NOMO-1 (cell line): ENCODE measurements around the gene DACT2.
"Not testable (repeated sequence)": the region's sequence is repeated elsewhere in the genome, so short reads cannot be mapped to it uniquely, and the experiment has no call there.

Experiments
- DNase-seq, 2 experiments: peaks; one replicate each; lab custom pipeline; 2025; ENCODE audit not compliant: unreplicated experiment in 2 of 2; lab: John Stamatoyannopoulos, UW

DACT2 gene

DNA sequence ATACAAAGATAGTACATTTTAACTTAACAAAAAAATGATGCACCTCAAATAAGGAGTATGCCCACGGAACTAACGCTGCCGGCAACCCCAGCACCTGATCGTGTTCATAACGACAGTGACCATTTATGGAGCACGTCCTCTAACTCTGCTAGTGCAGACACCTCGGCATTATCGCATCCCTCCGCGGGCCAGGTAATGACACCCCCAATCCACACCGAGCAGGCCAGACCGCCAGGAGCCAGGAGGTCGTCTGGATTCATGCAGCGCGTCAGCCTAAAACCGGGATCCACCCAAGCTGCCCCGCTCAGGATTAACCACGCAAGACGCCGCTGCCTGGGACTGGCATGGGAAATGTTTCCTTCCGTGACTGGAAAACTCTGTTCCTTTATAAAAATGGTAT, 34.1 kb downstream of the DACT2 start:
- DNase-seq: no peak

DNA sequence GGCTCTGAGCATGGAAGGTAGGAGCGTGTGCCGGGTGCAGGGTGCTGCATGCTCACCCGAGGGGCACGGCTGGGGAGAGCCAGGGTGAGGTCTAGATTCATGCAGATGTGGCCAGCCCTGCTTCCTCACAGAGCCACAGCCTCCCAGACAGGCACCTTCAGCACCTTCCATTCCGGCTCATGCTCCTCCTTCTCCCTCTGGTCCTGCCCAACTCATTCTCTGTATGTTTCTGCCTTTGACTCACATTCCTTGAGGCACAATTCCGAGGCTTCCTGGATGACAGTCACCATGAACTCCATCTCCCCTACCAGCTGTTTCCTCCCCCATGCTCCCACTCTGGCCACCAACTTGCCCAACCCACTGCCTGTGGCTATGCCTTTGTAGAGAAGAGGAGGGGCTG, 35.4 kb downstream of the DACT2 start:
- no peak for DNase-seq

DNA sequence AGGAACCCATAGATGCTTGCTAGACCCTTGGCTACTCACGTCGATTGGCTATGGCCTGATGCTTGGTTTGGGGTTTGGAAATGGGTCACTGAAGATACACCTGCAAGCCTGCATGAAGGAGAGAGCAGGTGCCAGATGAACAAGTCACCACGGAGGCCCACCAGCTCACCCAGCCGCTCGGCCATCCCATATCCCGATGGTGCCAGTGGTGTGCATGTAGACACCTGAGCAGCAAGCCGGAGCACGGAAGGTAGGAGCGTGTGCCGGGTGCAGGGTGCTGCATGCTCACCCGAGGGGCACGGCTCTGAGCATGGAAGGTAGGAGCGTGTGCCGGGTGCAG, 35.9 kb downstream of the DACT2 start:
- DNase-seq: no peak

DNA sequence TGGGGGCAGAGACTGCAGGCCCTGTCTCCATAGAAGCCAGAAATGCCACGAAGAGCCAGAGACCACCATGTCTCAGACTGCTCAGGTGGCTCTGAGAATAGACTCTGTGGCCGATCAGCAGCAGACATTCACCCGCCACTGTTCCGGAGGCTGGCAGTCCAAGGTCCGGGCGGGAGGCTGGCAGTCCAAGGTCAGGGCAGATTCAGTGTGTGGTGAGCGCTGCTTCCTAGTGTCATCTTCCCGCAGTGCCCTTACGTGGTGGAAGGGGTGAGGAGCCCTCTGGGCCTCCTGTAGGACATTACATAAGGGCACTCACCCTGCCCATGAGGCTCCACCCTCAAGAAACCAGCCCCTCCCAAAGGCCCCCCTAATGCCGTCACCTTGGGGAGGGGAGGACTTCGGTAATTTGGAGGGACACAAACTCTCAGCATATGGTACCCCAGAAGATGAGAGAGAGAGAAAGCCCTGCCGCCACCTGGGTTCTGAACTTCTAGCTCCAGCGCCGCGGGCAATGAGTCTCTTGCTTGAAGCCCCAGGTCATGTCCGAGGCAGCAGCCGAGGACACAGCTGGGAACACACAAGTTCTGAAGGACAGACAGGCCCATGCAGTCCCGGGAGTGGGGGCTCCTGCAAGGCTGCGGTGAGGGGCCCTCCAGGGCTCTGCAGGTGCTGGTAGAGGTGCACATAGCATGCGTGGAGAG, 36.4 kb downstream of the DACT2 start:
- no peak for DNase-seq

DNA sequence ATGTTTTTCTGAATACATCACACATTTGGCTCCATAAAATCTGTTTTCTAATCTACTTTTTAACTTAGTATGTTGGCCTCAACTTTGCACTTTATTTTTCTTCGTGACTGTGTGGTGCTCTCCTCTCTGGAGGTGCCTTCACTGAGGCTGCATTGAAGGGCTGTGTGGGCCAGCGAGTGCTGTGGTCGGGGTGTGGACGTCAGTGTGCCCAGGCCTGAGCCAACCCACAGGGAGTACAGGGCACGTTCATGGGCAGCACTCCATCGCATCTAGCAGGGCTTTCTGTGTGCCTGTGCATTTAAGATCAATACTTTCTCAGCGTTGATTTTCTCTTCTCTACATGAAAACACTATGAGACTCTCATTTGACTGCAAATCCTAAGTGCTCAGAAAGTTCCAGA, 37.8 kb downstream of the DACT2 start:
- DNase-seq: no peak

DNA sequence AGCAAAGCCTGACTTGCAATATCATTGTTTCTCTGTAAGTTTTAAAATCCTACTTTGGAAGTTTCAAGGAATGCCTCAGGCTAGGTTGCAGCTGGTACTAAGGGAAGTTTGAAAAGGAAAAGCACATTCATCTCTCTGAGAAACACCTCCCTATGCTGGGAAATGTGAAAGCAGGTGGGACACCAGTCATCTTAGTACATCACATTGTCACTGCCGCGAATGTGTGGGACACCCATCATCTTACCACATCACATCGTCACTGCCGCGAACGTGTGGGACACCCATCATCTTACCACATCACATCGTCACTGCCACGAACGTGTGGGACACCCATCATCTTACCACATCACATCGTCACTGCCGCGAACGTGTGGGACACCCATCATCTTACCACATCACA, 38.3 kb downstream of the DACT2 start:
- not testable (repeated sequence) for DNase-seq

DNA sequence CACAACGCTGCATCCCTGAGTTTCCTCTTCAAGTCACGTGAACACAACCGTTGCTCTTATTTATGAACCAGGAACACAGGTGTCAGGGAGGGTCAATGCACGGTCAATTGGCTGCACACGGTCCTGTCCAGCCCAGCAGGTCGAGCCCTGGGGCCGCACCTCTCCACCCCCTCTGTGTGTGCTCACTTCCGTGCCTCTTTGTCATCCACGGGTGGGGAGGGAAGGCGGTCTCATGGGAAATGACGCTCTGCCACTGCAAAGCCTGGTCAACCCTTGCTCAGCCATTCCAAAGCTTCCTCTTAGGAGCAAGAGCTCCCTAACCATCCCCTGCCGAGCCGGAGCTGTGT, 38.7 kb downstream of the DACT2 start:
- DNase-seq: no peak

DNA sequence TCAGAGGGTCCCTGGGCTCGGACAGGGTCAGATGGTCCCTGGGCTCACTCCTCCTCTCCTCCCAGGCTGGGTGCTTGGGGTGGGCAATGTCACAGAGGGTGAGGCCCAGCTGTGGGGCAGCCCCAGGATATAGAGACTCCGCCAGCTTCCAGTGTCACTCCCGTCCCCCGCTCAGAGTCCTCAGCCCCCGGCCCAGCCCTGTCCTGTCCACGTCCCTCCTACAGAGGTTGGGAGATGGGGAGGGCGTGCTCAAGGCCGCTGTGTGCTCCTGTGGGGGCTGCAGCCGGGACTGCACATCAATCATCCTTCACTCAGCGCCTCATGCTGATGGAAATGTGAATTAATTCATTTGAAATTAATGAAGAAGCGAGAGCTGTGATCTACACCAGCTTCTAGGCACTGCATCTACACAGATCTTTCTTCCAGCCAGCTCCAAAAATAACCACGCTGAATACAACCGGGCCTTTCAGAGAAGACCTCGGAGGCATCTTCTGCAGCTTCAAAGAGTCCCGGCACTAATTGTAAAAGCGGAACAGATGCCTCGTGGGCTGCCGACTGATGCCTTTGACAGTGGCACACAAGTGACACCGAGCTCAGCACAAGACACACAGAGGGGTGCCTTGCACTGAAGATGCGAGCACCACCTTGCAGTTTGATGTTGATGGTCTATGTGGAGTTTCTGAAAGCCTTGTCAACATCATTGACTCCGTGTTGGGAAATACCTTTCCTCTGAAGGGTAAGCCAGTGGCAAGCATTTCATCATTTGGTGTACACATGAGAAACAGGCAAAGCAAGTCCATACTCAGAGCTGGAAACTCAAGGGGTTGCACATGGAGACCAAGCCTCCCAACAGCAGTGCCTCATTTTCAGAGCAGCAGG, 39.3 kb downstream of the DACT2 start:
- DNase-seq: no peak

DNA sequence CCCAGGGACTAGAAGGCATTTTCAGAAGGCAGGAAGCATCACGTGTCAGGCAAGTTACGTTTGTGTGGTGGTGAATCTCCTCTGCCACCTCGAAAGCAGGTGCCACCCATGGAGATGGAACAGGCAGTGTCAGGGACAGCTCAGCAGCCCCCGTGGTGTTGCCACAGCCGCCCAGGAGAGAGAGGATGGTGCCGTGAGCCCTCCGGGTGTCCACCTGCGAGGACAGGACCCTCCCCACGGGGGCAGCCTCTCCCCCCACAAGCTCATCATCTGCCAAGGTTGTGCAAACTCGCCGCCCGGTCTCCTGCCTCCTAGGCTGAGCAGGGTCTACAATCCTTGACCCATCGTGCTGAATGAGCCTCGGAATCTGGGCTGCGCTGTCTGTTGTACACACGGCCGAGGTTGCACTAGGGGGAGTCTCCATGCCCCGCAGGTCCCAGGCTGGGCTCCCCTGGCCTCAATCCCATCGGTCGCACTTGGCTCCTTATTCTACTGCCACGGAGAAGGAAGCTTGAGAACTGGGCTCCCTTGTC, 40.1 kb downstream of the DACT2 start:
- DNase-seq: no peak

DNA sequence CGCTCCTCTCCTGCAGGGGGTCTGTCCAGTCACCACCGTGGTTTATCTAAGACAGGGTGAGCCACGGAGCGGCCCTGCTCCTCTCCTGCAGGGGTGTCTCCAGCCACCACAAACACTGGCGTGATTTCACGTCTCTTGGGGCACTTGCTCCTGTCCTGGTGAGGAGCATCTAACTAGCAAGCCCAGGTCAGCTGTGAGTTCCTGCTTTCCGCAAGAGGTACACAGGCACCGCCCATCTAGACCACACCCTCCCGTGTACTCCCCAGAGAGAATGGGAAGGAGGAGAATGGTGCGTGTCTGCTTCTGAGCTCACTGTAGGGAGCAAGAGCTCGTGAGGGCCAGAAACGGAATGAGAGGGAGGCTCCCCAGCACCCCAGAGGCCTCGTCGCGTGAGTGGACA, 40.7 kb downstream of the DACT2 start:
- DNase-seq: no peak

DNA sequence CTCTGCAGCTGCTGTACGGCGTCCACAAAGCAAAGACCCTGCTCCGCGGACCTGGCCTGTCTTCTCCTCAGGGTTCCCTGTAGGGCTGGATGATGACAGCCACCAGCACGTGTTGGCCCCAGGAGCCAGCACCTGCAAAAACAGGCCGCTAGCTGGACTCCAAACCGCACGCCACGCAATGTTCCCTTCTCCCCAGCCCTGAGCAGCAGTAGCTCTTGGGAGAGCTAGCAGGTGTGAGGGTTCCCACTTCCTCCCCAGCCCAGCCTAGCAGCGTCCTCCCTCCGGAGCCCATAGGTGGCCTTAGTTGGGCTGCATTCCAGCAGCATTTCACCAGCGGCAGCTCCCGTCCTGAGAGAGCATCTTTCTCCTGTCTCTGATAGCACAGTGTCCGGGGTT, 42.3 kb downstream of the DACT2 start:
- DNase-seq: no peak

DNA sequence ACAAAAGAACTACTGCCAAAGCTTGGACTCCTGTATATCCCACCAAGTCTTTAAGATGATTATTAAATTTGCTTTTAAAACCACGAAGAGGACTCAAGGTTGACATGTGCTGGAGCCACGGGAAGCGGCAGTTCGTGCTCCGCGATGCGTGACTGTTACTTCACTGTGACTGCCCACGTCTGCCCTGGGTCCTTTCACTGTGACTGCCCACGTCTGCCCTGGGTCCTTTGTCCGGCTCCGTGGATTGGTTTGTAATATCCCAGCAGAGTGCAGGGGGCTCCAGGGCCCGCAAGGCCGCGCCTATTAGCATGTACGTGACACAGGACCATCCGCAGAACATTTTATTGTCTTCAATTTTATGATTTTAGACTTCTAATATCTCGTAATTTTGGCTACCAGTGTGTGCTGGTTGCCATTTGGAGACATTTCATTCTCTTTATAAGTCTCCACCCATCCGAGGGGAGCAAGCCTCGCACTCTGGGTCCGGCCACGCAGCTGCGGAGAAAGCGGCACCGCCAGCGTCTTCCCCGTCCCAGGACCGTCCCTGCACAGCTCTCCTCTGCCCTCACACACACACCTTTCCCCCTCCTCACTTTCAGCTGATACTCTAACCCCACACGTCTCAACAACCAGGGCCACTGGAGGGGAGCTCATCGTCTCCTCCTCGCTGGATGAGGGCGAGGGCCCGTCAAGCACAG, 42.9 kb downstream of the DACT2 start:
- no peak for DNase-seq

DNA sequence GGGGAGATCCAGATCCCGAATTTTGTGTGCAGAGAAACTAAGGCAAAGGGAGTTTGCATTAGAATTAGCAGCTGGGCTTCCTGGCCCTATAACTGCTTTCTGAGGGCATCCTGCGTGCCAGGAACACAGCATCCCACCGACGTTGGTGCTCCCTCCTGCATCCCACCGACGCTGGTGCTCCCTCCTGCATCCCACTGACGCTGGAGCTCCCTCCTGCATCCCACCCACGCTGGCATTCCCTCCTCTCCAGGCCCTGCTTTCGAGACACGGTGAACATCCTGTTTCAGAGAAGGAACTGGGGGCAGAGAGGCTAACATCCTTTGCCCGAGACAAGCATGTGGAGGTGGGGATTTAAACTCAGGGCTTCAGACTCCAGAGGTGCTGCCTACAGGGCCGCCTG, 44.4 kb downstream of the DACT2 start:
- no peak for DNase-seq

DNA sequence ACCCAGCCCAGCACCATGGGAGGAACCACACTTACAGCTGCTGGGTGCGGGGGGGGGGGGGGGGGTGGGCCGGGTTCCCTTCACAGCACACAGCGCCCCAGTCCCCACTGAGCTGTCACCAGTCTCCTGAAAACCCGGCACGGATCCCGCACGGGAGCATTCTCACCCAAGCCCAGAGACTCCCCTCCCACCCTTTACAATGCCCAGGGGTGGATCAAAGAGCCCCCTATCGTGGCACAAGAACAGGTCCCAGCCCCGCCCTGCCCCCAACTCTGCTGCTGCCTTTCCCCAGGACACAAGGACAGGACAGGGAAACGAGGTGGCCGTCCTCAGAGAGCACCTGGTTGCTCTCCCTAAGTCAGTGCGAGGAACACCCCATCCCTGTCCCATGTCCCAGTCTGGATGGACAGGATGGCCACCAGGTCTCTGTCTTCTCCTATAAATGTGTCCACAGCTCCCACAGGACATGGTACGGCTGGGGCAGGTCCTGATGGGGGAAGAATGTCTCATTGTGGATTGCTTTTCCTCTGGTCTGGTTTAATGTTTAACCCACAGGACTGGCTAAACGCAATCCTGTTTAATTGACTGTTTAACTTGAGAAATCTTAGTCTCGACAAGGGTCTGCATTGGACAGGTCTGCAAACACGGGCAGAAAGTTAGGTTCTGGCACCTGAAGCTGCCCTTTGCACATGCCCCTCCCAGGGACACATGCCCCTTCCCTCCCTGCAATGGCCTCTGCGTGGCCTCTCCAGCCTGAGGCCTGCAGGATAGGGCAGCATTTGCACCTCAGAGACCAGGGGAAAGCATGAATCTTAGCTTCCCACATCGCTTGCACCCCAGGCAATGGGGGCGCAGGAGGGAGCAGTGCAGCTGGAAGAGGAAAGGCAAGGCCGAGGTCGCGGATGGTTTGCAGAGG, 45.3 kb downstream of the DACT2 start:
- DNase-seq: no peak

DNA sequence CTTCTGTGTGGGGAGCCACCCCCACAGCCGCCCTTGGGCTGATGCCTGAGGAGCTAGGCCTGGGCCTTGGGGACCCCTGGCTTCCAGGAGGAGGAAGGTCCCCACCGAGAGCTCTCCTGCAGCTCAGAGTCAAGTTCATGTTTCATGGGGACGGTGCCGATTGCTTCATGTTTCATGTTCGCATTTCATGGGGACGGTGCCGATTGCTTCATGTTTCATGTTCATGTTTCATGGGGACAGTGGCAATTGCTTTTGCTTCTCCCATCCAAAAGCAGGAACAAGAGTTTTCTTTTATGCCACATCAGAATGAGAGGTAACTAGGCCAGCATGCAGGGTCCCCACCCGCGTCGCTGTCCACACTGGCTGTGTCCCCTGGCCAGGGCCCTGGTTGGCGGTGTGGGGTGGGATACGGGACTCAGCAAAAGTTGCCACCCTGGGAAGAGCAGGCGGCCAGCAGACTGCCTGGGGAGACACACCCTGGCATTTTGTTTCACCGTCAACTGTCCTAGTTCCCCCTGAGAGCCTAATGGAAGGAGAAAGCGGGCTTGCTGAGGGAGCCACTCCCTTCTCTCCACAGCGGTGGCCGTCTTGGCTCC, 46.0 kb downstream of the DACT2 start:
- no peak for DNase-seq

DNA sequence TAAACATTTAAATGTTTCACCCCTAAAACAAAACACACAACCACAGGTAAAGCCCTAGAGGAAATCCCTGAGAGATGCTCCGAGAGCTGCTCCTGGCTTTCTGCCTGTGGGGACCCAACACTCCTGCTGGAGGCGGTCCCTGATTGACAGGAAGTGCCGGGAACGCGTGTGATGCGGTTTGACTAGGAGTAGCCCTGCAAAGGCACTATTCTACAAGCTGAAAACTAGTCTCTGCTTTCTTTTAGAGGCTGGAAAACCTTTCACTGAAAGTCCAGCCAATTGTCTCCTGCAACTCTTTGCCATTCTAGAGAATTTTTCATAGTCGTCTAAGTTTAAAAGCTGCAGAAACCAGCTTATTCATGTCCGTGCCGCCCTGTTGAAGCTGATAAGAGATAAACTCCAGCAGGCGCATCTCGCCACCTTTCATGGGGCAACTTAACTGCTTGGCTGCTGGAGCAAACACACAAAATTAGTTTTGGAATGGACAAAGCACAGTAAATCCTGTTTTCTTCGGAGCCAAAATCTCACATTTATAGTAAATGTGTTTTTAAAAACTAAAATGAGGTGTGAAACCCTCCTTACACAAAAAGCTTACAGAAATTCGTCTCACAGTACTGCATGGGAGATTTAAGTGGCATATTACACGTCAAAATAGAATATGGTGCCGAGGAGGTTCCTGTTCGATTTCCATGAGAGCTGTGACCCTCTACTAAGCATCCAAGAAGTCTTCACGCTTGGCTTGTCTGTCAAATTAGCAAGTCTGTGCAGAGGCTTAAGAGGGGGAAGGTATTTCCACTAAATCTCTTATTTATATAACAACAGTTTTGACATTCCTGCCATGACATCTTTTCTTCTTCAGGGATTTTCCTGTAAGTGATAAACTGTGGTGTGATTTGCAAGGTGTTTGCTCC, 46.9 kb downstream of the DACT2 start:
- no peak for DNase-seq

DNA sequence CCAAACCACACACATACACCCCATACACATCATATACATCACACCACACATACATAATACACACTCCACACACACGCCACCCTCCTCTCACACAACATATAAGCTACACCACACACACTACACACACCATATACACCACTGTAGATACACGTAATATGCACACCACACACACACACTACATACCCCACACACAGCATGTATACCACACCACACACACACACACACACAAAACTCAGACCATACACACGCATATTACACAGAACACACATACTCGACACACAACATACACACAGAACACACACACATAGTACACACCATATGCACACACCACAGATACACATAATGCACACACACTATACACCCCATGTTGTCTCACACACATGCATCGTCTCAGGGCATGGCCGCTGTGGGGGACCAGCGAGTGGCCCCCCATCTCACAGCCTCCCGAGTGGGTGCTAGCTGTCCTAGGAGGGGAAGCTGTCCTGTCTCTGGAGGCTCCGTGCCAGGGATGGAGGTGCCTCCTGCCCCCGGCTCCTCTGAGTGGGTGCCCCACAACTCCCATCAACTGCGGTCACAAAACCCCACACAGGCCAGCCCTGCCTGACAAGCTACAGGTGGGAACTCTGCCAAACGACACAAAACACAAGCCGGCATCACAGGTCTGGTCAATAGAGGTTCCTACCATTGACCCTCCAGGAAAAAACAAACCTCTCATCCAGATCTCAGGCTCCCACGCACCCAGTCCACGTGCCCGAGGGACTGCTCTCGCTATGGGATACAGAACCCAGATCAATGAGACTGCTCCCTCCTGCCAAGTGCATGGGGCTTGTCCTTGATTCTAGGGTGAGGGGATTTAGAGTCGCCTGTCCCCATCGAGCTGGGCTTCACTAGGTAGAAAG, 49.1 kb downstream of the DACT2 start:
- DNase-seq: no peak
